ENCODE data around the gene GZMM.

DNA sequence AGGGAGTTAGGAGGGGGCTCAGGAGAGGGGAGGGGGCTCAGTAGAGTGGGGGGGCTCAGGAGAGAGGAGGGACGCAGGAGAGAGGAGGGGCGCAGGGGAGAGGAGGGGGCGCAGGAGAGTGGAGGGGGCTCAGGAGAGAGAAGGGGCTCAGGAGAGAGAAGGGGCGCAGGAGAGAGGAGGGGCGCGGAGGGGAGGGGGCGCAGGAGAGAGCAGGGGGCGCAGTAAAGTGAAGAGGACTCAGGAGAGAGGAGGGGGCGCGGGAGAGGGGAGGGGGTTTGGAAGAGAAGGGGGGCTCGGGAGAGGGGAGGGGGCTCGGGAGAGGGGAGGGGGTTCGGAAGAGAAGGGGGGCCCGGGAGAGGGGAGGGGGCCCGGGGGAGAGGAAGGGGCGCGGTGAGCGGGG, 46.9 kb upstream of the GZMM start:
- TF ChIP-seq, protein P1, sequence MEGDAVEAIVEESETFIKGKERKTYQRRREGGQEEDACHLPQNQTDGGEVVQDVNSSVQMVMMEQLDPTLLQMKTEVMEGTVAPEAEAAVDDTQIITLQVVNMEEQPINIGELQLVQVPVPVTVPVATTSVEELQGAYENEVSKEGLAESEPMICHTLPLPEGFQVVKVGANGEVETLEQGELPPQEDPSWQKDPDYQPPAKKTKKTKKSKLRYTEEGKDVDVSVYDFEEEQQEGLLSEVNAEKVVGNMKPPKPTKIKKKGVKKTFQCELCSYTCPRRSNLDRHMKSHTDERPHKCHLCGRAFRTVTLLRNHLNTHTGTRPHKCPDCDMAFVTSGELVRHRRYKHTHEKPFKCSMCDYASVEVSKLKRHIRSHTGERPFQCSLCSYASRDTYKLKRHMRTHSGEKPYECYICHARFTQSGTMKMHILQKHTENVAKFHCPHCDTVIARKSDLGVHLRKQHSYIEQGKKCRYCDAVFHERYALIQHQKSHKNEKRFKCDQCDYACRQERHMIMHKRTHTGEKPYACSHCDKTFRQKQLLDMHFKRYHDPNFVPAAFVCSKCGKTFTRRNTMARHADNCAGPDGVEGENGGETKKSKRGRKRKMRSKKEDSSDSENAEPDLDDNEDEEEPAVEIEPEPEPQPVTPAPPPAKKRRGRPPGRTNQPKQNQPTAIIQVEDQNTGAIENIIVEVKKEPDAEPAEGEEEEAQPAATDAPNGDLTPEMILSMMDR (IDR thresholded peaks at IDR 0.05) = no peak
- TF ChIP-seq EP300 (IDR thresholded peaks at IDR 0.05) = no peak
- no peak for TF ChIP-seq POLR2A (IDR thresholded peaks at IDR 0.05)
